Endothelial cell of umbilical vein (primary cell): ENCODE data around the gene PIK3R6.

Experiments
- CTCF ChIP-seq, 2 donors: IDR thresholded peaks; 1 replicate in 1 of 2; 2 replicates in 1 of 2; pipeline ENCODE4 v1.5.1; 2011; ENCODE audit warnings: low read length in 2 of 2, mild to moderate bottlenecking in 2 of 2, moderate library complexity in 2 of 2, control low read depth in 1 of 2, inconsistent platforms in 1 of 2, low read depth in 1 of 2; ENCODE audit not compliant: insufficient read depth in 1 of 2; ENCODE audit errors: extremely low read depth in 1 of 2
- EZH2 ChIP-seq: IDR thresholded peaks from 2 replicates; pipeline ENCODE4 v1.6.1; 2012; ENCODE audit warnings: borderline replicate concordance, low read depth, mild to moderate bottlenecking, moderate library complexity, low read length, inconsistent platforms; ENCODE audit not compliant: severe bottlenecking
- GATA2 ChIP-seq: IDR thresholded peaks from 2 replicates; pipeline ENCODE4 v1.7.0; 2011; ENCODE audit warnings: low read depth, mild to moderate bottlenecking, moderate library complexity, mixed read lengths, low read length; ENCODE audit not compliant: insufficient read length, insufficient read depth
- JUN ChIP-seq: IDR thresholded peaks from 2 replicates; pipeline ENCODE4 v1.6.1; 2011; ENCODE audit warnings: borderline replicate concordance, low read depth; ENCODE audit not compliant: insufficient read length, insufficient read depth
- MAX ChIP-seq: IDR thresholded peaks from 2 replicates; pipeline ENCODE4 v1.6.1; 2011; ENCODE audit not compliant: insufficient read depth, insufficient read length
- MYC ChIP-seq: IDR thresholded peaks from one replicate; pipeline ENCODE4 v1.6.1; 2011; ENCODE audit warnings: mild to moderate bottlenecking, low read depth, low read length
- POLR2A ChIP-seq: IDR thresholded peaks from 2 replicates; pipeline ENCODE4 v1.6.1; 2012; ENCODE audit warnings: low read depth, mild to moderate bottlenecking, control low read depth, low read length
- POLR2AphosphoS5 ChIP-seq: IDR thresholded peaks from 2 replicates; pipeline ENCODE4 v1.6.1; 2012; ENCODE audit warnings: low read depth, mild to moderate bottlenecking, control low read depth, low read length, moderate library complexity; ENCODE audit not compliant: insufficient read depth

GRCh38 chr17:8837563-8838075 lies 29.9 kb downstream of the PIK3R6 start:
- TF ChIP-seq CTCF (IDR thresholded peaks at IDR 0.05; ENCODE audit: extremely low read depth in 1 of 2, insufficient read depth in 1 of 2, low read depth in 1 of 2, low read length in 2 of 2) = no peak
- TF ChIP-seq POLR2AphosphoS5 = no peak
- no peak for TF ChIP-seq POLR2A
- no peak for TF ChIP-seq MAX
- no peak for TF ChIP-seq JUN
- TF ChIP-seq MYC = no peak
- TF ChIP-seq EZH2 = no peak
- TF ChIP-seq GATA2 = no peak
